ENCODE results near the gene PLA1A. TPM values are rescaled to one million over a fixed set of nuclear protein-coding genes. Genes with fewer than 3 reads are reported as not detected.

Gene PLA1A
- total RNA-seq, 2 donors from 2014 or later: 6.7 to 11.6 TPM

GRCh38 chr3:119630128-119630879, 32.6 kb downstream of the PLA1A start:
- H3K9me3 ChIP-seq: no peaks in the 10 kb centered on the region
- no peak for DNase-seq (ENCODE audit: low spot score)
- H3K27ac ChIP-seq: peak overlapping the region; percentile 61 to 69
- peaks cover 0 to 57% of the 10 kb centered on the region in 2 donors for H3K4me1 ChIP-seq
- no peak overlapping the region for H3K4me3 ChIP-seq
- peaks cover 1% of the 10 kb centered on the region for H3K36me3 ChIP-seq
- no peak for TF ChIP-seq CTCF (IDR thresholded peaks at IDR 0.05)
- no peaks in the 10 kb centered on the region for H3K27me3 ChIP-seq

DNA sequence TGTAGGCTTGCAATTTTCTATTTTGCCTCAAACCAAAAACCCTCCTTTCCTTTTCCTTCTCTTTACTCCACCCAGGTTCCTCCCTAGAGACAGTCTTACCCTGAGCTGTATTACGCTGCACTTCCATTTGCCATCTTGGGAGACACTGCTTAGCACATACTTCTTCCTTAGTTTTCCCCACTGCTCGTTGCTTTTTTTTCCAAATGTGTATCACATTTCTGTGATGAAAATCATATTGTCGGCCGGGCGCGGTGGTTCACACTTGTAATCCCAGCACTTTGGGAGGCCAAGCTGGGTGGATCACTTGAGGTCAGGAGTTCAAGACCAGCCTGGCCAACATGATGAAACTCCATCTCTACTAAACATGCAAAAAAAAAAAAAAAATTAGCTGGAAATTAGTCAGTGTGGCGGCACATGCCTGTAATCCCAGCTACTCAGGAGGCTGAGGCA, 33.2 kb downstream of the PLA1A start:
- Histone ChIP-seq H3K4me3 (no peak overlapping the region), H3K36me3 (peaks cover 6% of the 10 kb centered on the region), H3K9me3 (no peaks in the 10 kb centered on the region), H3K27me3 (no peaks in the 10 kb centered on the region), H3K4me1 (peaks cover 0 to 57% of the 10 kb centered on the region in 2 donors), H3K27ac (peak overlapping the region; percentile 61 to 69)
- no peak for TF ChIP-seq CTCF (IDR thresholded peaks at IDR 0.05)
- no peak for DNase-seq (ENCODE audit: low spot score)

- H3K27ac ChIP-seq: peak overlapping the region; percentile 61 to 69
- H3K27me3 ChIP-seq: no peaks in the 10 kb centered on the region
- no peak for TF ChIP-seq CTCF (IDR thresholded peaks at IDR 0.05)
- H3K9me3 ChIP-seq: no peaks in the 10 kb centered on the region
- no peak overlapping the region for H3K4me3 ChIP-seq
- peaks cover 0 to 57% of the 10 kb centered on the region in 2 donors for H3K4me1 ChIP-seq
- peaks cover 6% of the 10 kb centered on the region for H3K36me3 ChIP-seq
- no peak for DNase-seq (ENCODE audit: low spot score)
These were observed 33.8 kb downstream of the PLA1A start for GRCh38 chr3:119631516-119631915.

DNA sequence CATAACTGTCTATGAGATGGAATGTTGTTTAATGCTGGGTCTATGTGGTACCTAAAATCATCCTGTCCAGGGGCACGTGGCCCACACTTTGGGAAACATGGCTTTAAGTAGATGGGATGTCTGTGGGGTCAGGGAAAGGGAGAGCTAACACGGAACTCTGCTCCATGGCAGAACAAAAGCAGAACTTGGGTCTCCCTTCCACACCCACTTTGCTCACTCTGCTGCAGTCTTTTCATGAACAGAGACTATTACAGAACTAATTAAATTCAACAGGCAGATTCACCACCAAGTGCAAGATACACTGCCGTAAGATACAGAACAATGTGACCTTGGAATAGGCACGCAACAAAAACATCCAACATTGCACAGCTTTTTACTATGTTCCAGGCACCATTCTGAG, 34.5 kb downstream of the PLA1A start:
- Histone ChIP-seq H3K4me1 (peaks cover 0 to 57% of the 10 kb centered on the region in 2 donors), H3K27ac (peak overlapping the region in 1 of 2 donors; percentile 47), H3K9me3 (no peaks in the 10 kb centered on the region), H3K4me3 (no peak overlapping the region), H3K36me3 (peaks cover 9% of the 10 kb centered on the region), H3K27me3 (no peaks in the 10 kb centered on the region)
- no peak for DNase-seq (ENCODE audit: low spot score)
- no peak for TF ChIP-seq CTCF (IDR thresholded peaks at IDR 0.05)

- Histone ChIP-seq H3K36me3 (peaks cover 12% of the 10 kb centered on the region), H3K9me3 (no peaks in the 10 kb centered on the region), H3K27me3 (no peaks in the 10 kb centered on the region), H3K27ac (no peak overlapping the region), H3K4me1 (peaks cover 0 to 56% of the 10 kb centered on the region in 2 donors), H3K4me3 (no peak overlapping the region)
- no peak for TF ChIP-seq CTCF (IDR thresholded peaks at IDR 0.05)
- no peak for DNase-seq (ENCODE audit: low spot score)
These were observed 35.1 kb downstream of the PLA1A start for GRCh38 chr3:119632829-119633228.

All from right atrium auricular region (tissue), 2 donors.